LNCAP (cell line): ENCODE data around the gene TVP23C.

Experiments used
- TF ChIP-seq, protein P1 (sequence below): fragments of 450-650 bp; IDR thresholded peaks from 2 replicates; pipeline ENCODE4 v1.5.1; 2017; ENCODE audit warnings: mild to moderate bottlenecking

TVP23C gene

DNA sequence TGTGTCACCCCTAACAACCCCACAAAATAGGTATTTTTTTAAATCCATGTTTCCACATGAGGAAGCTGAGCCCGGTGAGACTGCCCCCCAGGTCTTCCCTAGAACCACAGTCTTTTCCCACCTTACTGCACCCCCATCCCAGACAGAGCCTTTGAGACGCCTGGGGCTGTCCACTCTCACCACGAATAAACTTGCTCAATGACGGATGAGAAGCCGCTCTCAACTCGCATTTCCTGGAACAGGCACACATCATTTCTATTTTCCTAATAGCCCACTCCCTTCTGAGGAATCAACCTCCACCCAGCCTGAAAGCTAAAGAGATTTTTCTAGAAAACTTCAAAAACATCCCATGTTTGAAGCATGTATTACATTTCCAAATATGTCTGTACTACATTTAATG lies 81.8 kb downstream of the TVP23C start:
- TF ChIP-seq, protein P1, sequence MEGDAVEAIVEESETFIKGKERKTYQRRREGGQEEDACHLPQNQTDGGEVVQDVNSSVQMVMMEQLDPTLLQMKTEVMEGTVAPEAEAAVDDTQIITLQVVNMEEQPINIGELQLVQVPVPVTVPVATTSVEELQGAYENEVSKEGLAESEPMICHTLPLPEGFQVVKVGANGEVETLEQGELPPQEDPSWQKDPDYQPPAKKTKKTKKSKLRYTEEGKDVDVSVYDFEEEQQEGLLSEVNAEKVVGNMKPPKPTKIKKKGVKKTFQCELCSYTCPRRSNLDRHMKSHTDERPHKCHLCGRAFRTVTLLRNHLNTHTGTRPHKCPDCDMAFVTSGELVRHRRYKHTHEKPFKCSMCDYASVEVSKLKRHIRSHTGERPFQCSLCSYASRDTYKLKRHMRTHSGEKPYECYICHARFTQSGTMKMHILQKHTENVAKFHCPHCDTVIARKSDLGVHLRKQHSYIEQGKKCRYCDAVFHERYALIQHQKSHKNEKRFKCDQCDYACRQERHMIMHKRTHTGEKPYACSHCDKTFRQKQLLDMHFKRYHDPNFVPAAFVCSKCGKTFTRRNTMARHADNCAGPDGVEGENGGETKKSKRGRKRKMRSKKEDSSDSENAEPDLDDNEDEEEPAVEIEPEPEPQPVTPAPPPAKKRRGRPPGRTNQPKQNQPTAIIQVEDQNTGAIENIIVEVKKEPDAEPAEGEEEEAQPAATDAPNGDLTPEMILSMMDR, result no peak

DNA sequence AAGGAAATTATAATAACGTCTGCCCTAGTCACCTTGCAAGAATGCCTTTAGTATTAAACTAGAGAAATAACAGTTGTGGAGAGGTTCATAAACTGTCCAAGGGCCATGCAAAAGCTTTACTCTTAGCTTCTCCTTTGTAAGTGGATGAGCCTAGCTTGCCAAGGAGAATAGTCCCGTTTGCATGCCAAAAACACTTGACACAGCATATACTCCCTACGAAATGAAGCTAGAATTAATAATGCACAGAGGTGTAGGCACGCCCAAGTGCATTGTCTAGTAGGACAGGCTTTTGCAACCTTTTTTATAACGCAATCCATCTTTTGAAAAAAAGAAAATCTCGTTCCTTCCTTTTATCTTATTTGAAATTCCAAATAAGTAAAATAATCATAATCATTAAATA lies 83.1 kb downstream of the TVP23C start:
- TF ChIP-seq, protein P1, result no peak

DNA sequence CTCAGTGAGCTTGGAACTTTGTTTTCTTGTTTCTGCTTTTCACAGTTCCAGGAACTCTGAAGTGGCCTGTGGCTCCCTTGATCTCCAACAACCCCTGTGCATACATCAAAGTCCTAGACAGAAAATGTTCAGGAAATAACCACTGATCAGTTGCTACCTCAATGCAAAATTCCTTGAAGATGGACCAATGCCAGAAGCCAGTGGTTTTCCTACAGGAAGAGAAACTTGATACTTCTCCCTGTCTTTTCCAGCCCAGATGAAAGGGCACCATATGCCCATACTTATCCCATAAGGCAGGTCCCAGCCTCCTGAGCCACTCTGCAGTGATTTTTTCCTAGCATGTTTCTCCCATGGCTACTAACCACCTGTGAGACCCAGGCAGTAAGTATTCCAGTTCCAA lies 83.6 kb downstream of the TVP23C start:
- TF ChIP-seq, protein P1, result no peak

DNA sequence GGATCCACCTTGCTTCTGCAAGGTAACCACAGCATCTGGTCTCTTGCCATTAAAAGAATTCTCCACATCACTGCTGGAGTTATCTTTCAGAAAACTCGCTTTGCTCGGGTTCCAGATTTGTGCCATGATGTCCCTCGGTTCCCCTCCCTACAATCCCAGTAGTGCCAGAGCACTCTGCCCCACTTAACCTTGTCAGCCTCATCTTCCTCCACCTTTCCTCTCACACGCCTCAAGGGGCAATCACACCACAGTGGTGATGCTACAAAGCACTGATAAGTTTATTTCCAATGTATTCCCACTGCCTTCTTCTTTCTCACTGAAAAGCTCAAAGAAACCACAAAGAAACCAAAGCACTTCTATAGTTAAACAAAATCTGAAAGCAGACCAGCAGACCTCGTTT lies 84.4 kb downstream of the TVP23C start:
- TF ChIP-seq, protein P1, result no peak

DNA sequence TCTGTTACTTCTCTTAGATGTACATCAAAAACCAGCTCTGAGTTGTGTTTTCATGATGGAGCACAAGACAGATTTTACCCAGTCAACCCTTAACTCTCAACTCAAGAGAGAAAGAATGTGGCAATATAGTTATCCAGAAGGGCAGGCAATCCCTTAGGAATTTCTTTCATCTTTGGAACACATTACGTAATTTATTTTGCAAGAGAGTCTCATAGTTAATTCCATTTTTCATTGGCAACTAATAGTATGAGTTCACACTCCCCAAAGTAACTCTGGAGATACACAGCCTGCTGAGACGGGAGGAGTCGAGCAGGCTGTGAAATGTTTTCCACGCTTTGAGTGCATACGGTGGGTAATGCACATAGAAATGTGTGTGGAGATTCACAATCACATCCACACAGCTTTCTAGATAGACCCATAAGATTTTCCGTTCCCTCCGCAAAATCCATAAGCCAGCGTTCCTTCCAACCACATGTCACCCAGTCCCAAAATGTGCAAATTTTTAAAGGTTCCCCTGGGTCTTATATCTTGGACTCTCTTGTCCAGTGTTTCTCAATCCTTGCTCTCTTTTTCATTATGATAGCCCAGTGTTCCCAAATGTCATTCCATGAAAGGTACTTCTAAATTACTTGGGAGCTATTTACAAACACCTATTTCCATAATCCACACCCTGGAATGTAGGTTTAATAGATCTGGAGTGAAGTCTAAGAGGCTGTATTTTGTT lies 87.5 kb downstream of the TVP23C start:
- TF ChIP-seq, protein P1, result no peak

DNA sequence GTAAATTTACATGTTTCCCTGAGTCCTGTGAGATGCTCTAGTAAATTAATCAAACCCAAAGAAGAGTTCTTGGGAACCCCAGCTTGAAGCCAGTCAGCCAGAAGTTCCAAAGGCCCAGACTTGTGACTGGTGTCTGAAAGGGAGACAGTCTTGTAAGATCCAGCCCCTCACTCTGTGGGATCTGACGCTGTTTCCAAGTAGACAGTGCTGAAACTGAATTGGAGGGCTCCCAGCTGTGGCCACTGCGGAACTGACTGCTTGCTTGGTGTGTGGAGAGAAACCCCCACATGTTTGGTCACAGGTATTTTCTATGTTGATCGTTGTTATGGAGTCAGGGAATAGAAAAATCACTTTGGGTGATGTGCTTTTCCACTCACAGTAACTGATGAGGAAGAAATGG lies 90.4 kb downstream of the TVP23C start:
- TF ChIP-seq, protein P1, result no peak

DNA sequence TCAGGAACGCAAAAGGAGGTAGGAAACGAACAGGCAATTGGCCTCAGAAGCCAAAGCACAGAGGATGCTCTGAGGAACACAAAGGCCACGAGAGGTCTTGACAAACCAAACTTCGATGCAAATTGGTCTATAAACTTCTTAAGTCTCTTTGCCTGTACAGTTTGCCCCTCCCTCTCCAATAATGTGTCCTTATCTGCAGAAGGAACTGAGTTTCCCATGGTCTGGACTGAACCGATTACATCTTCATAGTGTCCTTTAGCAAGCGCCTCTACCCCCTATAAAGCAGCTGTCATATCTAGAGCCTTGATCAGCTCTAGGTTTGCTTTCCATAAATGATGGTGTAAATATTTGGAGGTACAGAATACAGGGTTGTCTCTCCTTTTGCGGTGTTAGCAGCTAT lies 92.7 kb downstream of the TVP23C start:
- TF ChIP-seq, protein P1, result no peak

DNA sequence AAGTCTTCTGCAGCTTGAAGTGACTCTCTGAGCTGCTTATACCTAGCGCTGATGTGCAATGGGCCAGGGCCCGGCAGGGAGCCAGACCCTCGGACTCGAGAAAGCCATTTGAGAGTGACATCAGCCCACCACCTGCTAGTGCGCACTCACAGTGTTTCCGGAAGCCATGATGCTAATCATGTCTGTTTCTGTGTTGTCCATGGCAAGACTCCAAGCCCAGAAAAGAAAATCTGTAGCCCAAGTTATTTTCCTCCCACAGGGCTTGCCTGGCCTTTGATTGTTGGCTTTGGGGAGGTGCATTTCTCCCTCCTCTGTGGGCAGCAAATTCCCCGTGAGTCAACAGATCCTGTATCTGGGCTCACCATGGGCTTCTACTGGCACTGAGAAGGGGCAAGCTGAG lies 94.0 kb downstream of the TVP23C start:
- TF ChIP-seq, protein P1, result no peak
